NCI-H2171 (cell line): Measurements from ENCODE around the gene SEC22A.

ENCODE experiments used
- DNase-seq: peaks from one replicate; lab custom pipeline; 2025; lab: John Stamatoyannopoulos, UW

The SEC22A gene

GRCh38 chr3:123305192-123305591 lies 103.4 kb downstream of the SEC22A start:
- no peak for DNase-seq

GRCh38 chr3:123307064-123307463 lies 105.3 kb downstream of the SEC22A start:
- no peak for DNase-seq

GRCh38 chr3:123310186-123310585 lies 108.4 kb downstream of the SEC22A start:
- DNase-seq, result no peak

- DNase-seq, result no peak
These were observed 109.0 kb downstream of the SEC22A start for GRCh38 chr3:123310741-123311140.

GRCh38 chr3:123311201-123311600 lies 109.5 kb downstream of the SEC22A start:
- DNase-seq, result no peak

GRCh38 chr3:123312331-123313265 lies 110.9 kb downstream of the SEC22A start:
- no peak for DNase-seq

- DNase-seq, result no peak
These were observed 112.1 kb downstream of the SEC22A start for GRCh38 chr3:123313889-123314288.

GRCh38 chr3:123314359-123315270 lies 112.9 kb downstream of the SEC22A start:
- no peak for DNase-seq

GRCh38 chr3:123315271-123315595 lies 113.5 kb downstream of the SEC22A start:
- DNase-seq, result no peak

- no peak for DNase-seq
These were observed 116.0 kb downstream of the SEC22A start for GRCh38 chr3:123317716-123318115.

GRCh38 chr3:123318374-123318773 lies 116.6 kb downstream of the SEC22A start:
- DNase-seq, result no peak

GRCh38 chr3:123319760-123320159 lies 118.0 kb downstream of the SEC22A start:
- DNase-seq, result no peak

- DNase-seq, result no peak
These were observed 118.5 kb downstream of the SEC22A start for GRCh38 chr3:123320221-123320620.

- no peak for DNase-seq
These were observed 120.1 kb downstream of the SEC22A start for GRCh38 chr3:123321806-123322205.

GRCh38 chr3:123322866-123323265 lies 121.1 kb downstream of the SEC22A start:
- DNase-seq, result no peak
